Measurements from ENCODE around the gene SNUPN. TPM values are rescaled to one million over a fixed set of nuclear protein-coding genes. Genes with fewer than 3 reads are reported as not detected.
A peak's percentile ranks its signal among the peaks of the same experiment; 100 is the strongest.

Gene SNUPN
- total and polyA plus RNA-seq, 4 donors: 19.1 to 24.6 (median 21.1) TPM

DNA sequence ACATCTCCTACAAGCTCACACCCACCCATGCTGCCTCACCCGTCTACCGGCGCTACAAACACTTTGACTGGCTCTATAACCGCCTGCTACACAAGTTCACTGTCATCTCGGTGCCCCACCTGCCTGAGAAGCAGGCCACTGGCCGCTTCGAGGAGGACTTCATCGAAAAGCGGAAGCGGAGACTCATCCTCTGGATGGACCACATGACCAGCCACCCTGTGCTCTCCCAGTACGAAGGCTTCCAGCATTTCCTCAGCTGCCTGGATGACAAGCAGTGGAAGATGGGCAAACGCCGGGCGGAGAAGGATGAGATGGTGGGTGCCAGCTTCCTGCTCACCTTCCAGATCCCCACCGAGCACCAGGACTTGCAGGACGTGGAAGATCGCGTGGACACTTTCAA, 24.3 kb upstream of the SNUPN start:
- 92 to 96% methylated on average over 18 of the region's 18 CpGs for WGBS, 2 donors
- H3K9ac ChIP-seq (ENCODE audit: insufficient read depth in 1 of 2, low read length in 2 of 2): peak overlapping the region in 1 of 2 donors; percentile 53
- peak overlapping the region in 1 of 2 donors; percentile 33 for H3K27ac ChIP-seq (ENCODE audit: low read depth in 1 of 2, low read length in 1 of 2)

DNA sequence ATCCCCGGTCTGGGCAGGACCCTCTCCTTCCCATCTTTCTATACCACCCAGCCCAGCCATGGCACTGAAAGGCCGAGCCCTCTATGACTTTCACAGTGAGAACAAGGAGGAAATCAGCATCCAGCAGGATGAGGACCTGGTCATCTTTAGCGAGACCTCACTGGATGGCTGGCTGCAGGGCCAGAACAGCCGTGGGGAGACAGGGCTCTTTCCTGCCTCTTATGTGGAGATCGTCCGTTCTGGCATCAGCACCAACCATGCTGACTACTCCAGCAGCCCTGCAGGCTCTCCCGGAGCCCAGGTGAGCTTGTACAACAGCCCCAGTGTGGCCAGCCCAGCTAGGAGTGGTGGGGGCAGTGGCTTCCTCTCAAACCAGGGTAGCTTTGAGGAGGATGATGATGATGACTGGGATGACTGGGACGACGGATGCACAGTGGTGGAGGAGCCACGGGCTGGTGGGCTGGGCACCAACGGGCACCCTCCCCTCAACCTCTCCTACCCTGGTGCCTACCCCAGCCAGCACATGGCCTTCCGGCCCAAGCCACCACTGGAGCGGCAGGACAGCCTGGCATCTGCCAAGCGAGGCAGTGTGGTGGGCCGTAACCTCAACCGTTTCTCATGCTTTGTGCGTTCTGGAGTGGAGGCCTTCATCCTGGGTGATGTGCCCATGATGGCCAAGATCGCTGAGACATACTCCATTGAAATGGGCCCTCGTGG, 23.7 kb upstream of the SNUPN start:
- H3K4me3 ChIP-seq: peak overlapping the region; percentile 79
- ATAC-seq (ENCODE audit: insufficient read depth, low FRiP score) (no peak), DNase-seq (no peak)
- H3K9ac ChIP-seq (ENCODE audit: insufficient read depth in 1 of 2, low read length in 2 of 2): peak overlapping the region; percentile 69 to 90
- H3K27ac ChIP-seq (ENCODE audit: low read depth in 1 of 2, low read length in 1 of 2): peak overlapping the region in 1 of 2 donors; percentile 96
- TF ChIP-seq, protein P1, sequence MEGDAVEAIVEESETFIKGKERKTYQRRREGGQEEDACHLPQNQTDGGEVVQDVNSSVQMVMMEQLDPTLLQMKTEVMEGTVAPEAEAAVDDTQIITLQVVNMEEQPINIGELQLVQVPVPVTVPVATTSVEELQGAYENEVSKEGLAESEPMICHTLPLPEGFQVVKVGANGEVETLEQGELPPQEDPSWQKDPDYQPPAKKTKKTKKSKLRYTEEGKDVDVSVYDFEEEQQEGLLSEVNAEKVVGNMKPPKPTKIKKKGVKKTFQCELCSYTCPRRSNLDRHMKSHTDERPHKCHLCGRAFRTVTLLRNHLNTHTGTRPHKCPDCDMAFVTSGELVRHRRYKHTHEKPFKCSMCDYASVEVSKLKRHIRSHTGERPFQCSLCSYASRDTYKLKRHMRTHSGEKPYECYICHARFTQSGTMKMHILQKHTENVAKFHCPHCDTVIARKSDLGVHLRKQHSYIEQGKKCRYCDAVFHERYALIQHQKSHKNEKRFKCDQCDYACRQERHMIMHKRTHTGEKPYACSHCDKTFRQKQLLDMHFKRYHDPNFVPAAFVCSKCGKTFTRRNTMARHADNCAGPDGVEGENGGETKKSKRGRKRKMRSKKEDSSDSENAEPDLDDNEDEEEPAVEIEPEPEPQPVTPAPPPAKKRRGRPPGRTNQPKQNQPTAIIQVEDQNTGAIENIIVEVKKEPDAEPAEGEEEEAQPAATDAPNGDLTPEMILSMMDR (IDR thresholded peaks at IDR 0.05; ENCODE audit: control extremely low read depth, extremely low read depth): no peak
- no peaks in the 10 kb centered on the region for H3K27me3 ChIP-seq (ENCODE audit: control insufficient read depth in 3 of 3, insufficient read depth in 3 of 3, low read length in 2 of 3)
- H3K36me3 ChIP-seq (ENCODE audit: control insufficient read depth in 4 of 4, insufficient read depth in 4 of 4, low read length in 4 of 4): peaks cover 0 to 13% (median 4%) of the 10 kb centered on the region in 4 donors
- peaks cover 4 to 56% (median 29%) of the 10 kb centered on the region in 5 donors for H3K4me1 ChIP-seq (ENCODE audit: control insufficient read depth in 5 of 5, insufficient read depth in 5 of 5, low read length in 5 of 5)
- 76 to 85% methylated on average over 19 of the region's 19 CpGs for whole genome bisulfite sequencing, 2 donors
- no peaks in the 10 kb centered on the region for H3K9me3 ChIP-seq (ENCODE audit: control insufficient read depth in 4 of 4, insufficient read depth in 3 of 4, low read length in 3 of 4)

More for the DNA sequence above, 24.3 kb upstream of the SNUPN start:
- Histone ChIP-seq H3K4me1 (ENCODE audit: control insufficient read depth in 5 of 5, insufficient read depth in 5 of 5, low read length in 5 of 5) (peaks cover 4 to 56% (median 29%) of the 10 kb centered on the region in 5 donors), H3K4me3 (no peak overlapping the region), H3K9me3 (ENCODE audit: control insufficient read depth in 4 of 4, insufficient read depth in 3 of 4, low read length in 3 of 4) (no peaks in the 10 kb centered on the region), H3K27me3 (ENCODE audit: control insufficient read depth in 3 of 3, insufficient read depth in 3 of 3, low read length in 2 of 3) (no peaks in the 10 kb centered on the region), H3K36me3 (ENCODE audit: control insufficient read depth in 4 of 4, insufficient read depth in 4 of 4, low read length in 4 of 4) (peaks cover 0 to 13% (median 4%) of the 10 kb centered on the region in 4 donors)
- no peak for DNase-seq
- TF ChIP-seq, protein P1 (IDR thresholded peaks at IDR 0.05; ENCODE audit: control extremely low read depth, extremely low read depth): no peak
- ATAC-seq (ENCODE audit: insufficient read depth, low FRiP score): no peak

DNA sequence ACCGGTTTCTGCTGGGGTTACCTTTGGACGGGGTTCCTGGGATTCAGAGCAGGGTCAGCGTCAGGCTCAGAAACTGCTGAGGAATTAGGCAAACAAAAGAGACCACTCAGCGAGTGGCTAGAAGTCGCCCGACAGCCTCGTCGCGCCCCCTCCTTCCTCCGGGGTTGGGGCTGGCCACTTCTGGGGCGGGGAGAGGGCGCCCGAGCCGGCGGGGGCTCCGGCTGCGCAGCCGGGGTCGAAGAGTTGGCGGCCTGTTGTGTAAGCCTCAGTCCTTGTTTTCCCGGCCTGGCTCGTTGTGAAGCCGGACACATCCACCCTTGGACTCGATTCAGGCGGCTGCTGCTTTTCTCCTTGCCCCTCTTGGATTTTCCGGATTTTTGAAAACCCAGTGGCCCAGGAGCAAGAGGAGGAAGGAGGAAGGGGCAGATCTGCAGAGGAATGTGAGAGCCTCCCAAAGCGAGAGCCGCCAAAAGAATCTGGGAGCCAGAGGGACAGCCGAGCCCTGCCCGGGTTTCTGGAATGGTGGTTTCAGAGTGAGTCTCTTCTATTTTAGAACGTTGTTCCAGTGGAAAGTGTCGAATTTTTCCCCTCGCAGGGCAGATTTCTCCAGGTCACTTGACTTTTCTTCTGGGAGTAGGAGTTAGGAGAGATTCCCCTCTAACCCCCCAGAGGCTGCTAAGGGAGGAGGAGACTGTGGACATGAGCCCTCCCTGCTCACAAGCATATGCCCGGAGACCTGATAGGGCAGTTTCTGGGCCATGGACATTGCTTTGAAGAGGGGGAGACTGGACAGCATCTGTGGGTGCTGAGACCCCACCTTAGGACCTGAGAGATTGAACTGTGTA, 22.9 kb upstream of the SNUPN start:
- Histone ChIP-seq H3K27ac (ENCODE audit: low read depth in 1 of 2, low read length in 1 of 2) (peak overlapping the region; percentile 89 to 96), H3K27me3 (ENCODE audit: control insufficient read depth in 3 of 3, insufficient read depth in 3 of 3, low read length in 2 of 3) (no peaks in the 10 kb centered on the region), H3K4me3 (peak overlapping the region; percentile 79), H3K4me1 (ENCODE audit: control insufficient read depth in 5 of 5, insufficient read depth in 5 of 5, low read length in 5 of 5) (peaks cover 4 to 55% (median 29%) of the 10 kb centered on the region in 5 donors), H3K9me3 (ENCODE audit: control insufficient read depth in 4 of 4, insufficient read depth in 3 of 4, low read length in 3 of 4) (no peaks in the 10 kb centered on the region), H3K36me3 (ENCODE audit: control insufficient read depth in 4 of 4, insufficient read depth in 4 of 4, low read length in 4 of 4) (peaks cover 0 to 10% (median 4%) of the 10 kb centered on the region in 4 donors), H3K9ac (ENCODE audit: insufficient read depth in 1 of 2, low read length in 2 of 2) (peak overlapping the region; percentile 85 to 90)
- ATAC-seq (ENCODE audit: insufficient read depth, low FRiP score): no peak
- TF ChIP-seq, protein P1 (IDR thresholded peaks at IDR 0.05; ENCODE audit: control extremely low read depth, extremely low read depth): no peak
- DNase-seq: peak; percentile 66 to 68 (median 67)
- WGBS, 2 donors: 8 to 16% methylated on average over 32 to 34 of the region's 34 CpGs
